ENCODE measurements around the gene ITGB8. TPM values are rescaled to one million over a fixed set of nuclear protein-coding genes. Genes with fewer than 3 reads are reported as not detected.

Gene ITGB8
- polyA plus RNA-seq, 1 donor from 2014 or later = 12.2 TPM

GRCh38 chr7:20374399-20374798 lies 43.7 kb downstream of the ITGB8 start:
- H2AFZ ChIP-seq (ENCODE audit: low read depth, low read length) = no peak overlapping the region
- no peaks in the 10 kb centered on the region for H3K9me2 ChIP-seq (ENCODE audit: insufficient read depth, low read length)
- TF ChIP-seq EP300 (conservative IDR thresholded peaks at IDR 0.05; ENCODE audit: poor library complexity, severe bottlenecking) = no peak
- no peak for TF ChIP-seq CTCF (IDR thresholded peaks at IDR 0.05; ENCODE audit: poor library complexity, severe bottlenecking)
- no peak for TF ChIP-seq RAD21 (conservative IDR thresholded peaks at IDR 0.05)
- no peak for TF ChIP-seq SMC3 (conservative IDR thresholded peaks at IDR 0.05; ENCODE audit: poor library complexity)
- TF ChIP-seq MXI1 (conservative IDR thresholded peaks at IDR 0.05; ENCODE audit: poor library complexity, severe bottlenecking) = no peak
- TF ChIP-seq POLR2AphosphoS5 (IDR thresholded peaks at IDR 0.05) = no peak
- no peak for TF ChIP-seq TAF1 (IDR thresholded peaks at IDR 0.05; ENCODE audit: low read depth)
- no peaks in the 10 kb centered on the region for H3K27me3 ChIP-seq (ENCODE audit: insufficient read depth, low read depth, low read length)
- no peak overlapping the region for H3K9ac ChIP-seq (ENCODE audit: low read length)
- H3K4me3 ChIP-seq (ENCODE audit: low read length) = no peak overlapping the region
- no peak overlapping the region for H3K4me2 ChIP-seq (ENCODE audit: low read length)
- H3K36me3 ChIP-seq (ENCODE audit: insufficient read depth, low read length) = no peaks in the 10 kb centered on the region
- H3F3A ChIP-seq (ENCODE audit: insufficient read depth, low read length, poor library complexity, severe bottlenecking) = no peaks in the 10 kb centered on the region
- no peaks in the 10 kb centered on the region for H4K20me1 ChIP-seq (ENCODE audit: insufficient read depth)
- no peak overlapping the region for H3K27ac ChIP-seq (ENCODE audit: low read length)
- H3K9me3 ChIP-seq (ENCODE audit: low read length) = no peaks in the 10 kb centered on the region
- H3K79me2 ChIP-seq (replicated peaks; ENCODE audit: insufficient read depth, low read length) = no peaks in the 10 kb centered on the region

GRCh38 chr7:20376796-20377195 lies 46.1 kb downstream of the ITGB8 start:
- no peak overlapping the region for H3K27ac ChIP-seq (ENCODE audit: low read length)
- H3K79me2 ChIP-seq (replicated peaks; ENCODE audit: insufficient read depth, low read length) = no peaks in the 10 kb centered on the region
- H3K4me2 ChIP-seq (ENCODE audit: low read length) = no peak overlapping the region
- H4K20me1 ChIP-seq (ENCODE audit: insufficient read depth) = no peaks in the 10 kb centered on the region
- H3F3A ChIP-seq (ENCODE audit: insufficient read depth, low read length, poor library complexity, severe bottlenecking) = no peaks in the 10 kb centered on the region
- H3K27me3 ChIP-seq (ENCODE audit: insufficient read depth, low read depth, low read length) = no peaks in the 10 kb centered on the region
- no peak overlapping the region for H3K4me3 ChIP-seq (ENCODE audit: low read length)
- no peak overlapping the region for H3K9ac ChIP-seq (ENCODE audit: low read length)
- no peak overlapping the region for H2AFZ ChIP-seq (ENCODE audit: low read depth, low read length)
- TF ChIP-seq EZH2 (IDR thresholded peaks at IDR 0.05; ENCODE audit: borderline replicate concordance, insufficient read depth, low read length, poor library complexity, severe bottlenecking) (no peak), SMC3 (conservative IDR thresholded peaks at IDR 0.05; ENCODE audit: poor library complexity) (no peak), CTCF (IDR thresholded peaks at IDR 0.05; ENCODE audit: poor library complexity, severe bottlenecking) (no peak), POLR2AphosphoS5 (IDR thresholded peaks at IDR 0.05) (no peak), REST (IDR thresholded peaks at IDR 0.05; ENCODE audit: borderline replicate concordance) (no peak), TAF1 (IDR thresholded peaks at IDR 0.05; ENCODE audit: low read depth) (no peak), RAD21 (conservative IDR thresholded peaks at IDR 0.05) (no peak), MXI1 (conservative IDR thresholded peaks at IDR 0.05; ENCODE audit: poor library complexity, severe bottlenecking) (no peak), EP300 (conservative IDR thresholded peaks at IDR 0.05; ENCODE audit: poor library complexity, severe bottlenecking) (no peak)
- H3K9me2 ChIP-seq (ENCODE audit: insufficient read depth, low read length) = no peaks in the 10 kb centered on the region
- no peaks in the 10 kb centered on the region for H3K9me3 ChIP-seq (ENCODE audit: low read length)
- H3K36me3 ChIP-seq (ENCODE audit: insufficient read depth, low read length) = no peaks in the 10 kb centered on the region
